ENCODE data around the gene ANKRD29. TPM values are rescaled to one million over a fixed set of nuclear protein-coding genes. Genes with fewer than 3 reads are reported as not detected.

Gene ANKRD29
- total and polyA plus RNA-seq, 12 donors = 5.3 to 24.9 (median 9.7) TPM

- WGBS, 4 donors = 94 to 100% (median 96%) methylated on average over 1 of the region's 1 CpG
- no peaks in the 10 kb centered on the region for H3K4me1 ChIP-seq (replicated peaks in 1 of 2)
- no peaks in the 10 kb centered on the region for H3K36me3 ChIP-seq (replicated peaks in 1 of 2)
- no peak overlapping the region for H3K4me3 ChIP-seq
- no peak for DNase-seq
- TF ChIP-seq POLR2A (IDR thresholded peaks at IDR 0.05) (no peak), CTCF (IDR thresholded peaks at IDR 0.05) (no peak)
- intact Hi-C loops (cut with DNase I) = no loop called here
- H3K27me3 ChIP-seq = no peaks in the 10 kb centered on the region
- no peaks in the 10 kb centered on the region for H3K9me3 ChIP-seq (replicated peaks in 1 of 3)
- H3K27ac ChIP-seq = no peak overlapping the region
These were observed 48.2 kb upstream of the ANKRD29 start for GRCh38 chr18:23710946-23711345.

GRCh38 chr18:23710068-23710527 lies 47.4 kb upstream of the ANKRD29 start:
- no peak for DNase-seq
- Histone ChIP-seq H3K27me3 (no peaks in the 10 kb centered on the region), H3K36me3 (replicated peaks in 1 of 2) (no peaks in the 10 kb centered on the region), H3K27ac (no peak overlapping the region), H3K4me3 (no peak overlapping the region), H3K9me3 (replicated peaks in 1 of 3) (no peaks in the 10 kb centered on the region), H3K4me1 (replicated peaks in 1 of 2) (no peaks in the 10 kb centered on the region)
- TF ChIP-seq POLR2A (IDR thresholded peaks at IDR 0.05) = no peak
- TF ChIP-seq CTCF (IDR thresholded peaks at IDR 0.05) = no peak
- 74 to 81% (median 77%) methylated on average over 17 of the region's 17 CpGs for WGBS, 4 donors
- intact Hi-C loops (cut with DNase I) = no loop called here

GRCh38 chr18:23706971-23707640 lies 44.4 kb upstream of the ANKRD29 start:
- no peak overlapping the region for H3K4me3 ChIP-seq
- 92 to 100% (median 98%) methylated on average over 3 of the region's 3 CpGs for WGBS, 4 donors
- H3K36me3 ChIP-seq (replicated peaks in 1 of 2) = no peaks in the 10 kb centered on the region
- H3K27ac ChIP-seq = no peak overlapping the region
- H3K27me3 ChIP-seq = no peaks in the 10 kb centered on the region
- no peaks in the 10 kb centered on the region for H3K9me3 ChIP-seq (replicated peaks in 1 of 3)
- DNase-seq = no peak
- intact Hi-C loops (cut with DNase I) = loop anchor here in 1 of 2 donors (10.0 kb wide), 1 partner anchor 192 kb away; no protein-coding TSS in a partner anchor
- no peak for TF ChIP-seq CTCF (IDR thresholded peaks at IDR 0.05)
- TF ChIP-seq POLR2A (IDR thresholded peaks at IDR 0.05) = no peak
- H3K4me1 ChIP-seq (replicated peaks in 1 of 2) = no peaks in the 10 kb centered on the region

GRCh38 chr18:23704806-23705205 lies 42.1 kb upstream of the ANKRD29 start:
- no peak for DNase-seq
- TF ChIP-seq CTCF (IDR thresholded peaks at IDR 0.05) (no peak), POLR2A (IDR thresholded peaks at IDR 0.05) (no peak)
- Histone ChIP-seq H3K4me1 (replicated peaks in 1 of 2) (no peaks in the 10 kb centered on the region), H3K4me3 (no peak overlapping the region), H3K27ac (no peak overlapping the region), H3K36me3 (replicated peaks in 1 of 2) (no peaks in the 10 kb centered on the region), H3K9me3 (replicated peaks in 1 of 3) (no peaks in the 10 kb centered on the region), H3K27me3 (no peaks in the 10 kb centered on the region)
- intact Hi-C loops (cut with DNase I) = loop anchor here (5.0 to 10.0 kb wide), 2 partner anchors 83 to 190 kb away; no protein-coding TSS in a partner anchor

All from adrenal gland (tissue), 12 donors.